GM19467 (cell line): ENCODE data around the gene SUCLG2.

Source experiments
- ATAC-seq: cut with Tn5 transposase; IDR thresholded peaks from one replicate; pipeline ENCODE4 v1.9.1; 2021; ENCODE audit warnings: mild to moderate bottlenecking, moderate library complexity; ENCODE audit not compliant: unreplicated experiment

Gene SUCLG2

GRCh38 chr3:67654099-67654843, at the start of gene SUCLG2:
Gene SUCLG2, minus strand, starts transcription at chr3:67654612. Its CDS starts 26 bp downstream, at chr3:67654586.
- ATAC-seq, result peak; percentile 62

GRCh38 chr3:67700596-67700995, 46.2 kb upstream of the SUCLG2 start:
- no peak for ATAC-seq

GRCh38 chr3:67699882-67700281, 45.5 kb upstream of the SUCLG2 start:
- no peak for ATAC-seq

GRCh38 chr3:67692621-67693020, 38.2 kb upstream of the SUCLG2 start:
- no peak for ATAC-seq

GRCh38 chr3:67691926-67692325, 37.5 kb upstream of the SUCLG2 start:
- ATAC-seq, result no peak

GRCh38 chr3:67691207-67691606, 36.8 kb upstream of the SUCLG2 start:
- ATAC-seq, result no peak

GRCh38 chr3:67689806-67690205, 35.4 kb upstream of the SUCLG2 start:
- ATAC-seq, result no peak

GRCh38 chr3:67688231-67688630, 33.8 kb upstream of the SUCLG2 start:
- no peak for ATAC-seq

GRCh38 chr3:67686069-67686468, 31.7 kb upstream of the SUCLG2 start:
- no peak for ATAC-seq

- ATAC-seq, result peak; percentile 99
These were observed 31.1 kb upstream of the SUCLG2 start for GRCh38 chr3:67685499-67685898.

- ATAC-seq, result no peak
These were observed 29.8 kb upstream of the SUCLG2 start for GRCh38 chr3:67684211-67684610.

- no peak for ATAC-seq
These were observed 29.1 kb upstream of the SUCLG2 start for GRCh38 chr3:67683522-67683921.

GRCh38 chr3:67678665-67679064, 24.3 kb upstream of the SUCLG2 start:
- peak; percentile 70 for ATAC-seq

- ATAC-seq, result no peak
These were observed 19.6 kb upstream of the SUCLG2 start for GRCh38 chr3:67674055-67674454.

GRCh38 chr3:67662733-67663132, 8.3 kb upstream of the SUCLG2 start:
- ATAC-seq, result no peak

- no peak for ATAC-seq
These were observed 6.7 kb upstream of the SUCLG2 start for GRCh38 chr3:67661089-67661488.

- ATAC-seq, result no peak
These were observed 2.8 kb upstream of the SUCLG2 start for GRCh38 chr3:67657192-67657591.

GRCh38 chr3:67656614-67657013, 2.2 kb upstream of the SUCLG2 start:
- no peak for ATAC-seq

GRCh38 chr3:67655364-67656121, 1.1 kb upstream of the SUCLG2 start:
- peak; percentile 58 for ATAC-seq

- no peak for ATAC-seq
These were observed 399 bp upstream of the SUCLG2 start for GRCh38 chr3:67654844-67655177.

- ATAC-seq, result peak; percentile 11
These were observed 850 bp downstream of the SUCLG2 start for GRCh38 chr3:67653425-67654098.

- no peak for ATAC-seq
These were observed 4.3 kb downstream of the SUCLG2 start for GRCh38 chr3:67650084-67650483.
